ENCODE measurements around the gene TPRG1.

DNA sequence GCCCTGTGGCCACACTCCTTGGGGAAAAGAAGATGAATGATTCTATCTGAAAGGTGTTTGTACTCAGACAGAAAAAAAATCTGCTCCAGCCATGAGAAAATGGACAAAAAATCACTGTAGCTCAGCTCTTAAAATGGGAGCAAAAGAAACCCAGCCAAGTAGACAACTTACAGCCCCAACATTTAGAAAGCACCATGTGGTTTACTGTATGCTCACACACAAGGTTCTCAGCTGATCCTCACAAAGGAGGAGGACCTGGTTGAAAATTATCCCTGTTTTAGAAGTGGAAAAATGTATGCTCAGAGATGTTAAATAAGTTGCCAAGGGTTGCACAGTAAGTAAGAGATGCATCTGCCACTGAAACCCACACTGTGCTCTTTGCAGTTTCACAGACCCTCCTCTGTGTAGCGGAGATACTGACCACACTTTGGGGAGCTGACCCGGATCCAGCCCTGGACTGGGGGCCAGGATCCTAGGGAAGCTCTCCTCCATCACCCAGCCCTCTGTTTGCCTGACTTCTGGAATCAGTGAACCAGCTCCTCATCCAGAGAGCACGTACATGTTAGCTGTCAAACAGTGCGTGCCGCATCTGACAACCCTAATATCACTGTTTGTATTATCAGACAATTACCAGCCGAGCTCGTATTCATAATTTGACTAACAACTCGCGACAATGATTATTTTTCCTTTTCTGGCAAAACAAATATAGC, 32.7 kb upstream of the TPRG1 start:
- TF ChIP-seq CTCF (conservative IDR thresholded peaks at IDR 0.05; ENCODE audit: low read depth, low read length) (no peak), POLR2A (IDR thresholded peaks at IDR 0.05; ENCODE audit: low read depth, low read length) (no peak), USF2 (IDR thresholded peaks at IDR 0.05; ENCODE audit: low read depth, low read length) (no peak), MXI1 (IDR thresholded peaks at IDR 0.05; ENCODE audit: borderline replicate concordance, low read depth, low read length) (no peak)
